ENCODE measurements around the gene CELSR1.

The CELSR1 gene

GRCh38 chr22:46461566-46462180, 75.7 kb downstream of the CELSR1 start:
- no peak for DNase-seq (ENCODE audit: low read depth)

GRCh38 chr22:46460857-46461256, 76.6 kb downstream of the CELSR1 start:
- no peak for DNase-seq (ENCODE audit: low read depth)

- no peak for DNase-seq (ENCODE audit: low read depth)
Observed at GRCh38 chr22:46459347-46460065, 77.9 kb downstream of the CELSR1 start.

- no peak for DNase-seq (ENCODE audit: low read depth)
Observed at GRCh38 chr22:46458525-46458924, 78.9 kb downstream of the CELSR1 start.

GRCh38 chr22:46457502-46458488, 79.6 kb downstream of the CELSR1 start:
- DNase-seq (ENCODE audit: low read depth) = no peak

- DNase-seq (ENCODE audit: low read depth) = no peak
Observed at GRCh38 chr22:46456818-46457163, 80.6 kb downstream of the CELSR1 start.

- no peak for DNase-seq (ENCODE audit: low read depth)
Observed at GRCh38 chr22:46455446-46455845, 82.0 kb downstream of the CELSR1 start.

- DNase-seq (ENCODE audit: low read depth) = no peak
Observed at GRCh38 chr22:46454504-46455269, 82.7 kb downstream of the CELSR1 start.

GRCh38 chr22:46453829-46454503, 83.5 kb downstream of the CELSR1 start:
- no peak for DNase-seq (ENCODE audit: low read depth)

GRCh38 chr22:46453006-46453828, 84.2 kb downstream of the CELSR1 start:
- no peak for DNase-seq (ENCODE audit: low read depth)

- no peak for DNase-seq (ENCODE audit: low read depth)
Observed at GRCh38 chr22:46452195-46453005, 85.0 kb downstream of the CELSR1 start.

GRCh38 chr22:46451741-46452140, 85.7 kb downstream of the CELSR1 start:
- no peak for DNase-seq (ENCODE audit: low read depth)

GRCh38 chr22:46450931-46451561, 86.4 kb downstream of the CELSR1 start:
- DNase-seq (ENCODE audit: low read depth) = no peak

- DNase-seq (ENCODE audit: low read depth) = no peak
Observed at GRCh38 chr22:46449974-46450745, 87.3 kb downstream of the CELSR1 start.

GRCh38 chr22:46449116-46449691, 88.2 kb downstream of the CELSR1 start:
- no peak for DNase-seq (ENCODE audit: low read depth)

- no peak for DNase-seq (ENCODE audit: low read depth)
Observed at GRCh38 chr22:46448333-46448732, 89.1 kb downstream of the CELSR1 start.

- DNase-seq (ENCODE audit: low read depth) = no peak
Observed at GRCh38 chr22:46447906-46448305, 89.5 kb downstream of the CELSR1 start.

GRCh38 chr22:46446799-46447198, 90.6 kb downstream of the CELSR1 start:
- no peak for DNase-seq (ENCODE audit: low read depth)
